Omental fat pad (tissue), 4 donors: ENCODE results near the gene HSPH1. TPM values are rescaled to one million over a fixed set of nuclear protein-coding genes. Genes with fewer than 3 reads are reported as not detected.
"Not testable (repeated sequence)": the region's sequence is repeated elsewhere in the genome, so short reads cannot be mapped to it uniquely, and the experiment has no call there.

Experiments used
- ATAC-seq: fragments of 150-250 bp; one replicate; pipeline ENCODE4 v1.9.1; 2016; ENCODE audit warnings: mild to moderate bottlenecking, moderate library complexity; ENCODE audit not compliant: low FRiP score
- DNase-seq: peaks from one replicate; pipeline ENCODE4 v3.0.0-alpha.2; 2019; ENCODE audit warnings: low spot score
- total RNA-seq, 4 donors: library from RNA; depleted of rRNA; stranded (reverse); fragments of >200 nt; gene quantifications; one replicate each; pipeline ENCODE4 v1.1.0, GENCODE V29; 2016
- TF ChIP-seq, protein P1 (sequence below), 3 donors: fragments of 450-650 bp; IDR thresholded peaks; one replicate each; pipeline ENCODE4 v1.5.1; 2016 to 2017; ENCODE audit warnings: antibody characterized with exemption in 3 of 3, mild to moderate bottlenecking in 3 of 3, moderate library complexity in 2 of 3

HSPH1 gene
- total RNA-seq, 4 donors from 2014 or later, result 36.2 to 340 (median 66.4) TPM

DNA sequence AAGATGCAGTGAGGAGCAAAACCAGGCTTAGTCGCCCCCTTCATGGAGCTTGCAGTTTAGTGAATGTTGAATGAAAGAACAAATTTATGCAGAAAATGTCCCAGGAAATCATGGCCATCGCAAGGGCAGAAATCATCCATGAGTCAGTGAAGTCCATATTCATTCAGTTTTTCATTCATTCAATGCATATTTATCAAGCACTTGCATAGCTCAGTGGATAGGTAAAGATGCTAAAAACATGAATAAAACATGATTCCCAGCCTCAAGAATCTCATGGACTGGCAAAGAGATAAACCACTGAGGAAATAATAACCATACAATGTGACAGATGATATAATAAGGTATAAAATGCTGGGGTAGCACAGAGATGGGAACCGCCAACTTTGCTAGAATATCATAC is 58.8 kb downstream of the HSPH1 start:
- TF ChIP-seq, protein P1, sequence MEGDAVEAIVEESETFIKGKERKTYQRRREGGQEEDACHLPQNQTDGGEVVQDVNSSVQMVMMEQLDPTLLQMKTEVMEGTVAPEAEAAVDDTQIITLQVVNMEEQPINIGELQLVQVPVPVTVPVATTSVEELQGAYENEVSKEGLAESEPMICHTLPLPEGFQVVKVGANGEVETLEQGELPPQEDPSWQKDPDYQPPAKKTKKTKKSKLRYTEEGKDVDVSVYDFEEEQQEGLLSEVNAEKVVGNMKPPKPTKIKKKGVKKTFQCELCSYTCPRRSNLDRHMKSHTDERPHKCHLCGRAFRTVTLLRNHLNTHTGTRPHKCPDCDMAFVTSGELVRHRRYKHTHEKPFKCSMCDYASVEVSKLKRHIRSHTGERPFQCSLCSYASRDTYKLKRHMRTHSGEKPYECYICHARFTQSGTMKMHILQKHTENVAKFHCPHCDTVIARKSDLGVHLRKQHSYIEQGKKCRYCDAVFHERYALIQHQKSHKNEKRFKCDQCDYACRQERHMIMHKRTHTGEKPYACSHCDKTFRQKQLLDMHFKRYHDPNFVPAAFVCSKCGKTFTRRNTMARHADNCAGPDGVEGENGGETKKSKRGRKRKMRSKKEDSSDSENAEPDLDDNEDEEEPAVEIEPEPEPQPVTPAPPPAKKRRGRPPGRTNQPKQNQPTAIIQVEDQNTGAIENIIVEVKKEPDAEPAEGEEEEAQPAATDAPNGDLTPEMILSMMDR (IDR thresholded peaks at IDR 0.05), result no peak
- no peak for ATAC-seq
- no peak for DNase-seq

DNA sequence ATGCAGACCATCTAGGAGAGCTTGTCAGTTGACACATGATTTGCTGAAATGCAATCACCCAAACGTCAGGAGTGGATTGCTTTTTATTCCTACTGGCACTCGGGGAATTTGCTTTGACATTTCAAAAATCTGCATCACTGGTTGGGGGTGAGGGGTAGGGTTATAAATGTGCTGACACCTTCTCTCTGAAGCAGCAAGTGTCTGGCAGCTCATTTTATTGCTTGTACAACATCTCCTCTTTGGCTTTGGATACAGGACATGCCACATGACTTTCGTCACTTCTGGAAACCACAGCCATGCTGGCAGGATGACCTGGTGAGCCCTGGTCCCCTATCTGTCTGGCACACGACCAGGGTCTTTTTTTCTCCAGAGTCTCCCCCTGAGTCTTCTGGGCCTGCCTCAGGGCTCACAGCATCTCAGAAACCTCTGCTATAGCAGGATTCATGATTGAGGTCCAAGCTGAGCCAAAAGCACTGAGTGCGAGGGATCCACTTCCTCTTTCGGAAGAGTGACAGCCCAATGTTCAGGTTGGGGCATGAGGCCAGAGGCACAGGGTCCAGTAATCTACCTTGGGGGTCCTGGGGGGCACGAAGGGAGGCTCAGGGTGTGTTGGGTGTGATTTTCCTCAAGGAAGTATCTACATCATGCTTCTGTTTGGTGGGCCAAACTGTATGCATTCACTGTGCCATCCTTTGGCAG is 60.1 kb downstream of the HSPH1 start:
- no peak for DNase-seq
- TF ChIP-seq, protein P1 (IDR thresholded peaks at IDR 0.05), result no peak
- no peak for ATAC-seq

DNA sequence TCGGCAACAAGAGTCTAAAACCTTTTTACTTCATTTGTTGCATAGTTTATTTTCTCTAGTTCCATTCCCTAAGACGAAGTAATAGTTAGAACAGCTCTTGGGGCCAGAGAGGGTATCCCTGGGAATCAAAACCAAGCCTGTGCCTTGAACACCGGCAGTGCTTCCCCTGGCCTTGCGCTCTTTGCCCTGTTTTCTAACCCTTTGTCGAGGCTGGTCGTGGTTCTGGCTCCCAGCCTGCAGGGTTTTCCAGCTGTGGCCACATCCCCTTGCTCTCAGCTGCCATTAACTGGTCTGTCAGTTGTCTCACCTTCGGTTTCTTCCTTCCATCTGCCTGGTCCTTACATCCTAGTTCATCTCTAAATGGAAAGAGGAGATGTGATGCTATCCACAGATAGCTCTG is 61.0 kb downstream of the HSPH1 start:
- ATAC-seq, result no peak
- TF ChIP-seq, protein P1 (IDR thresholded peaks at IDR 0.05), result no peak
- DNase-seq, result no peak

DNA sequence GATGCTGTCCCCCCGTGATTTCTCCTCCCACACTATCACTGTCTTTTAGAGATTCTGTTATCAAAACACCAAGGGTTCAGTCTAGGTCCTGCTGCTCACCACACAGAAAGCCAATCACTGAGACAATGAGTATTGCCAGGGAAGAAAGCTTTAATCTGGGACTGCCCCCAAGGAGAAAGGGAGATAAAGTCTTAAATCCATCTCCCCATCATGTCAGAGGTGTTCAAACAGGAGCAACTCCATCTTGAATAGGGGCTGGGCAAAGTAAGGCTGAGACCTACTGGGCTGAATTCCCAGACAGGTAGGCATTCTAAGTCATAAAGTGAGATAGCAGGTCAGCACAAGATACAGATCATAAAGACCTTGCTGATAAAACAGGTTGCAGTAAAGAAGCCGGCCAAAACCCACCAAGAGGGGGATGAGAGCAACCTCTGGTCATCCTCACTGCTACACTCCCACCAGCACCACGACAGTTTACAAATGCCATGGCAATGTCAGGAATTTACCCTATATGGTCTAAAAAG is 63.7 kb downstream of the HSPH1 start:
- not testable (repeated sequence) for DNase-seq, ATAC-seq

DNA sequence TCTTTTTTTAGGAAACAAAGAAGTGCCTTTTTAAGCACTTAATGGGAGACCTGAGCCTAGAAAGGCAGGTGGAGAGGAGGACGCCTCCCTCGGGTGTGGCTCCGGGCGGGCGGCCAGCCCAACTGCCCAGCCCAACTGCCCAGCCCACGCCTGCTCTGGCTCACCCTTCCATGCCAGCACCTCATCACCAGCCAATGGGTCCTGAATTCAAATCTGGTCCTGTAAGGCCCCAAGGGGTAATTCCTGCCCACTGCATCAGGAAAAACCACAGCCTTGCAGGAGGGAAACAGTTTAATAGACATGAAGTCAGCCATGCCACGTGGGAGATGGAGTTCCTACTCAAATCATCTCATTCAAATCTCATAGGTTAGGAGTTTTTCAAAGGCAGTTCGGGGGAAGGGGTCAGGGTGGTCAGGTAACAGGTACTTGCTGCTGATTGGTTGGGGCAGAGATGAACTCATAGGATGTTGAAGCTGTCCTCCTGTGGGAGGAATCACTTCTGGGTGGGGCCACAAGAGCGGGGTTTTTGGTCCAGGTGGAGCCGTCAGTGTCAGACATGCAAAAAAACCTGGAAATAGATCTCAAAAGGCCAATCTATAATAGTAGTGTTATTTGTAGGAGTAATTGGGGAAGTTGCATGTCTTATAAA is 64.9 kb downstream of the HSPH1 start:
- TF ChIP-seq, protein P1 (IDR thresholded peaks at IDR 0.05), result no peak
- ATAC-seq (no peak), DNase-seq (no peak)

DNA sequence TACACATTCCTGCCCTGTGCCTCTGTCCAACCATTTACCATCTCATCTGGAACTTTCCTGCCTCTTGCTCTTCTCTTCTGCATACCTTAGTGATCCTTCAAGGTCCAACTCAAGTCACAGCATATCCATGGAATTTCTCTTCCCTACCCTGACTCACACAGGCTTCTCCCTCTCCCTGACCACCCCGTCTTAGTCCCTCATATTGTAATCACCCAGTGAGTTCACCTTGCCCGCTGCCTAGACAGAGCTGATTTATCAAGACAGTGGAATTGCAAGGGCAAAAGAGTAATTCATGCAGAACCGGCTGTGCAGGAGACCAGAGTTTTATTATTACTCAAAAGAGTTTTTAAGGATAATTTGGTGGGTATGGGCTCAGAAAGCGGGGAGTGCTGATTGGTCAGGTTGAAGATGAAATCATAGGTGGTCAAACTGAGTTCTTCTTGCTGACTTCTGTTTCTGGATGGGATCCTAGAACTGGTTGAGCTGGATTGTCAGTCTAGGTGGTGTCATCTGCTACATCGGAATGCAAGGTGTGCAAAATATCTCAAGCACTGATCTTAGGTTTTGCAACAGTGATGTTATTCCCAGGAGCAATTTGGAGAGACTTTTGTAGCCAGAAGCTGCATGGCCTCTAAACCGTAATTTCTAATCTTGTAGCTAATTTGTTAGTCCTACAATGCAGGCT is 67.2 kb downstream of the HSPH1 start:
- no peak for ATAC-seq
- DNase-seq, result no peak
- TF ChIP-seq, protein P1 (IDR thresholded peaks at IDR 0.05), result no peak

DNA sequence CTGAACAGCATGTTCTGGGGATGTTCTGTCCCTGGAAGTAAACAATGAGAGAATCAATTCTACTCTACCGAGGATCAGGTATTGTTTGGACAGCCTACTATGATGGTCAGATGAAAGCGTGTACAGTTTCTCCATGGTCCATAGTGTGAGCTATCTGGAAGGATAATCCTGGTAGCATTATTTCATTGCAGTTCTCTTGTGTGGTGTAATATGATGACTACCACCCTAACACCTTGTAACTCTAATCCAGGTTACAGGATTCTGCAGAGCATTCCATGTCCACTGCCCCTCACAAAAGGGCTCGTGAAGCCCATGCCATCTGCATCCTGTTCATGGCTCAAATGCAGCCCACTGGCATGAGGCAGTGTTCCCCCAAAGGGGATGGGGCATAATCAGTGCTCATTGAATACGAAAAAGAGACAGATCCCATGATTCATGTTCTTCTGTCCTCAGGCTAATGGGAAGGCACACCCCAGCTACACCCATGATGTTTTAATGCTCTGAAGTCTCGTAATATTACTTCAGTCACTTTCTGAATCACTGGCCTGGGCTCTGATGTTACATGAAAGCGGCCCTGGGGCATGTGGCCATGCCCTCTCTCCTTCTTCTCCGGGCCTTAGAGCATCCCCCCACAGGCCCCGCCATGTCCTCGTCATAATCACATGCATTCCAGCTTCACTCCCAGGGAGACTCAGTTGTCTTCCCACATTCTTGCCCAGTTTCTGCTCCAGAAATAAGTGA is 68.4 kb downstream of the HSPH1 start:
- no peak for ATAC-seq

More for the DNA sequence above, 68.4 kb downstream of the HSPH1 start:
- no peak for DNase-seq
- TF ChIP-seq, protein P1 (IDR thresholded peaks at IDR 0.05), result no peak
